Measurements from ENCODE around the gene PPFIBP1.

Gene PPFIBP1

GRCh38 chr12:27513155-27513824 lies 10.7 kb upstream of the PPFIBP1 start:
- DNase-seq = no peak

- DNase-seq = no peak
Observed at GRCh38 chr12:27515671-27516070, 8.3 kb upstream of the PPFIBP1 start.

GRCh38 chr12:27516625-27517024 lies 7.4 kb upstream of the PPFIBP1 start:
- no peak for DNase-seq

GRCh38 chr12:27517546-27517945 lies 6.5 kb upstream of the PPFIBP1 start:
- no peak for DNase-seq

GRCh38 chr12:27517961-27518665 lies 5.9 kb upstream of the PPFIBP1 start:
- no peak for DNase-seq

- DNase-seq = no peak
Observed at GRCh38 chr12:27521066-27521465, 2.9 kb upstream of the PPFIBP1 start.

GRCh38 chr12:27521981-27522380 lies 2.0 kb upstream of the PPFIBP1 start:
- no peak for DNase-seq

- no peak for DNase-seq
Observed at GRCh38 chr12:27523305-27523641, 733 bp upstream of the PPFIBP1 start.

- no peak for DNase-seq
Observed at GRCh38 chr12:27524494-27524835, 459 bp downstream of the PPFIBP1 start.

GRCh38 chr12:27524839-27525753 lies 1.1 kb downstream of the PPFIBP1 start:
- peak in 1 of 2 donors; percentile 39 for DNase-seq

- DNase-seq = no peak
Observed at GRCh38 chr12:27527512-27527911, 3.5 kb downstream of the PPFIBP1 start.

- DNase-seq = no peak
Observed at GRCh38 chr12:27528788-27529187, 4.8 kb downstream of the PPFIBP1 start.

- DNase-seq = no peak
Observed at GRCh38 chr12:27530157-27530922, 6.3 kb downstream of the PPFIBP1 start.

GRCh38 chr12:27531896-27532295 lies 7.9 kb downstream of the PPFIBP1 start:
- no peak for DNase-seq

- no peak for DNase-seq
Observed at GRCh38 chr12:27534060-27534764, 10.2 kb downstream of the PPFIBP1 start.

- DNase-seq = no peak
Observed at GRCh38 chr12:27534765-27535161, 10.8 kb downstream of the PPFIBP1 start.

GRCh38 chr12:27535318-27535717 lies 11.3 kb downstream of the PPFIBP1 start:
- no peak for DNase-seq

GRCh38 chr12:27537855-27538675 lies 14.1 kb downstream of the PPFIBP1 start:
- no peak for DNase-seq

GRCh38 chr12:27539191-27539631 lies 15.2 kb downstream of the PPFIBP1 start:
- DNase-seq = no peak

GRCh38 chr12:27541031-27541719 lies 17.2 kb downstream of the PPFIBP1 start:
- DNase-seq = no peak

GRCh38 chr12:27542628-27543027 lies 18.6 kb downstream of the PPFIBP1 start:
- DNase-seq = no peak

Measured in hippocampal formation (tissue), 2 donors.